GM21423 (cell line): ENCODE data around the gene XXYLT1.
"Not testable (repeated sequence)": the region's sequence is repeated elsewhere in the genome, so short reads cannot be mapped to it uniquely, and the experiment has no call there.

Experiments
- ATAC-seq: cut with Tn5 transposase; IDR thresholded peaks from one replicate; pipeline ENCODE4 v1.9.1; 2021; ENCODE audit warnings: mild to moderate bottlenecking, moderate library complexity; ENCODE audit not compliant: unreplicated experiment

XXYLT1 gene

GRCh38 chr3:195116407-195117185, 154.4 kb downstream of the XXYLT1 start:
- no peak for ATAC-seq

GRCh38 chr3:195115600-195116406, 155.2 kb downstream of the XXYLT1 start:
- no peak for ATAC-seq

GRCh38 chr3:195114786-195115599, 156.0 kb downstream of the XXYLT1 start:
- no peak for ATAC-seq

- ATAC-seq = no peak
These were observed 157.2 kb downstream of the XXYLT1 start for GRCh38 chr3:195113536-195114425.

GRCh38 chr3:195113048-195113447, 157.9 kb downstream of the XXYLT1 start:
- ATAC-seq = no peak

GRCh38 chr3:195112361-195112791, 158.6 kb downstream of the XXYLT1 start:
- ATAC-seq = no peak

- no peak for ATAC-seq
These were observed 159.2 kb downstream of the XXYLT1 start for GRCh38 chr3:195111766-195112165.

- ATAC-seq = no peak
These were observed 159.6 kb downstream of the XXYLT1 start for GRCh38 chr3:195111319-195111705.

GRCh38 chr3:195110647-195111318, 160.2 kb downstream of the XXYLT1 start:
- no peak for ATAC-seq

GRCh38 chr3:195109098-195109657, 161.8 kb downstream of the XXYLT1 start:
- ATAC-seq = no peak

- no peak for ATAC-seq
These were observed 163.4 kb downstream of the XXYLT1 start for GRCh38 chr3:195107593-195107992.

- not testable (repeated sequence) for ATAC-seq
These were observed 163.9 kb downstream of the XXYLT1 start for GRCh38 chr3:195107031-195107430.

- peak; percentile 61 for ATAC-seq
These were observed 164.5 kb downstream of the XXYLT1 start for GRCh38 chr3:195106418-195106906.

GRCh38 chr3:195105841-195106417, 165.0 kb downstream of the XXYLT1 start:
- no peak for ATAC-seq

GRCh38 chr3:195105389-195105788, 165.6 kb downstream of the XXYLT1 start:
- no peak for ATAC-seq

GRCh38 chr3:195104340-195104739, 166.6 kb downstream of the XXYLT1 start:
- no peak for ATAC-seq

GRCh38 chr3:195103623-195104022, 167.3 kb downstream of the XXYLT1 start:
- ATAC-seq = no peak

GRCh38 chr3:195102609-195103467, 168.1 kb downstream of the XXYLT1 start:
- no peak for ATAC-seq
